Measurements from ENCODE around the gene ANKRD40.
"Not testable (repeated sequence)": the region's sequence is repeated elsewhere in the genome, so short reads cannot be mapped to it uniquely, and the experiment has no call there.

The ANKRD40 gene

DNA sequence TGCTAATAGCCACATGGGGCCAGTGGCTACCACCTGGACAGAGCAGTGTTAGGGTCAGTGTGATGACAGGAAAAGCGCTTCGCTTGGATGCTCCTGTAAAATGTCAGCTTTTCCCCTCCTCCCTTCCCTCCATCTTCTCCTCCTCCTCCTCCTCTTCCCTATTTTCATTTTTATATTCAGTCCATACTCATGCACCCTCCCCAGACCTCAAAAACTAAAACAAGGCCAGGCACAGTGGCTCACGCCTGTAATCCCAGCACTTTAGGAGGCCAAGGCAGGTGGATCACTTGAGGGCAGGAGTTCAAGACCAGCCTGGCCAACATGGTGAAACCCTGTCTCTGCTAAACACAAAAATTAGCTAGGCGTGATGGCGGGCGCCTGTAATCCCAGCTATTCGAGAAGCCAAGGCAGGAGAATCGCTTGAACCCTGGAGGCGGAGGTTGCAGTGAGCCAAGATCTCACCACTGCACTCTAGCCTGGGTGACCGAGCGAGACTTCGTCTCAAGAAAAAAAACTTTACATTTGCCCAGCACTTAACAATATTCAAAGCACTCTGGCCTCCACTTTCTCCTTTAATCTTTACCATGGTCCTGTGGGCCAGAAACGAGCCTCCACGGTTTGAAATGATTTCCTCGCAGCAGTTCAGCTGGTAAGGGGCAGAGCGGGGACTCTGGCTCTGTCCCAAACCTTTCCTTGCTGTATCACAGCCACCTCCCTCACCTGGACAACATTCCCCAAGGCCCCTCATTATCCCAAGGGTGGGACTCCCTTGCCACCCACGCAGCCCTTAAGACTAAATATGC is 21.8 kb downstream of the ANKRD40 start:
- DNase-seq = no peak

DNA sequence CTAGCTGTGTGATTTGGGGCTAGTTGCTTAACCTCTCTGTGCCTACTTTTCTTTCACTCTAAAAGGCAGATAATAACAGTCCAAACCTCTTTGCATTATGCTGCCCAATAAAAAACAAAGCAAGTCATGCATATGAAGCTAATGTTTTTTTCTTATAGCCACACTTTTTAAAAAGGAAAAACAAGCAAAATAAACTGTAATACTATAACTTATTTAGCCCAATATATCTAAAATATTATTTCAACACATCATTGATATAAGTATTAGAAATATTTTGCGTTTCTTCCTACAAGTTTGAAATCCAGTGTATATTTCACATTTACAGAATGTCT is 22.4 kb downstream of the ANKRD40 start:
- DNase-seq = no peak

DNA sequence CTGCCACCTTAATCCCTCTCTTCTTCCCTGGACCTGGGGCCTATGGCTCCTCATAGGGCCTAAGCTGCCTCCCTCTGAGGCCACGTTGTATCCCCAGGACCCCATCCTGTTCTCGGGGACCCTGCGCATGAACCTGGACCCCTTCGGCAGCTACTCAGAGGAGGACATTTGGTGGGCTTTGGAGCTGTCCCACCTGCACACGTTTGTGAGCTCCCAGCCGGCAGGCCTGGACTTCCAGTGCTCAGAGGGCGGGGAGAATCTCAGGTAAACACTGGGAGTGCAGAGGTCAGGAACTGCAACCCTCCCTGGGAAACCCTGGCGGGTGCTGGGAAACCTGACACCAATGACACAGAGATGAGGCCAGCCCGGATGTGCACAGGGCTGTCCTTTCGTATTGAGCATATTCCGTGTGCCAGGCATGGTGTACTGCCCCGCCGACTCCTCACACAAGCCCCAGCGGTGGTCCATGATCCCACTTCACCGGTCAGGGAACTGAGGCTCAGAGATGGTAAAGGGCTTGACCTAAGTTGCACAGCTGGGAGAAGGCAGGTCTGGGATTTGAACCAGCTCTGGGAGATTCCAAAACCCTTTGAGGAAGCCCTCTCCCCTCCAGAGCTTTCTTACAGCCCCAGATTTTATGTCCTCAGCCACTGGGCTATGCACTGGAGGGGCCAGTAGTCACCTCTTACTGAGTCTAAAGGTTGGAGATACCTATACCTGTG is 22.9 kb downstream of the ANKRD40 start:
- DNase-seq = no peak

DNA sequence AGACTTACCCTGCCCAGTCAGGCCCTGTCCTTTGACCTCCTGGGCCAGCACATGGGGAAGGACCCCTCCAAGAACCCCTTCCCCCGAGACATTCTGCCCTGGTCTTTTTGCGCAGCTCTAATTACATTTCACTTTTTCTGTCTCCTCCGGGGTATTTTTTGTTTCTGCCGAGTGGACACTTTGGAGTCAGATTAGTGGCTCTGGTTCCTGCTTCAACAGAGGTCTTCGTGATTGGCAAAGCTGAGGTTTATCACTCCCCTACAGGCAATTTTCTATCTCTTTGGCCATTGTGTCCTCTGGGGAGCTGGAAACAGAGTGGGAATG is 23.5 kb downstream of the ANKRD40 start:
- no peak for DNase-seq

DNA sequence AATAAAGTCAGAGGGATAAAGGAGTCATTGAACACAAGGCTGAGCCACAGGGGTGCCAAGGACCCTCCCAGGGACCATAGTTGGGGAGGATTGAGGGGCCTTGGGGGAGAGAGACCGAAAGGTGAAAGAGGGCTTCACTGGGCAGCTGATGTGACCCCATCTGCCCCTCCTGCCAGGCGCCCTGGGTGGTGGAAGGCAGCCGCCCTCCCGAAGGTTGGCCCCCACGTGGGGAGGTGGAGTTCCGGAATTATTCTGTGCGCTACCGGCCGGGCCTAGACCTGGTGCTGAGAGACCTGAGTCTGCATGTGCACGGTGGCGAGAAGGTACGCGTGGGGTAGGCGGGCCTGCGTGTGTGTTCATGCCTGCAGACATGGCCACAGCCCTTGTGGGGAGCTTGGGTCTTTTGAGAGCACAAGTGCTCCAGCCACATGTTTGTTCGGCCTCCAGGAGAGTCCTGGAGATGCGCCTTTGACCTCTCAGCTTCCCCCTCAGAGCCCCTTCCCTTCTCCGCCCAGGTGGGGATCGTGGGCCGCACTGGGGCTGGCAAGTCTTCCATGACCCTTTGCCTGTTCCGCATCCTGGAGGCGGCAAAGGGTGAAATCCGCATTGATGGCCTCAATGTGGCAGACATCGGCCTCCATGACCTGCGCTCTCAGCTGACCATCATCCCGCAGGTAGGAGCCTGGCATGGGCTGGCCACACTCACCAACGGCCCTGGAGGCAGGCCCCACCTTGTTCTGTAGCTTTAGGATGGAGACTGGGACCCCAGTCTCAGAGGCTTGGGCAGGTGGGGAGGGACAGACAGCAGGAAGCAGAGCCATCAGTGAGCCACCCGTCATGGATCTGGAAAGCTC is 24.1 kb downstream of the ANKRD40 start:
- no peak for DNase-seq

DNA sequence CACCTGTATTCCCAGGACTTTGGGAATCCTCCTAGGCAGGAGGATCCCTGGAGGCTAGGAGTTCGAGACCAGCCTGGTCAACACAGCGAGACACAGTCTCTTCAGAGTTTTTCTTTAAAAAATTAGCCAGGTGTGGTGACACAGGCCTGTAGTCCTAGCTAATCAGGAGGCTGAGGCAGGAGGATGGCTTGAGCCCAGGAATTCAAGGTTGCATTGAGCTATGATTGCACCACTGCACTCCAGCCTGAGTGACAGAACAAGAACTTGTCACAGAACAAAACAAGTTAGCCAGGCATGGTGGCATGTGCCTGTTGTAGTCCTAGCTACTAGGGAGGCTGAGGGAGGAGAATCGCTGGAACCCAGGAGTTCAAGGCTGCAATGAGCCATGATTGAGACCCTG is 24.8 kb downstream of the ANKRD40 start:
- no peak for DNase-seq

DNA sequence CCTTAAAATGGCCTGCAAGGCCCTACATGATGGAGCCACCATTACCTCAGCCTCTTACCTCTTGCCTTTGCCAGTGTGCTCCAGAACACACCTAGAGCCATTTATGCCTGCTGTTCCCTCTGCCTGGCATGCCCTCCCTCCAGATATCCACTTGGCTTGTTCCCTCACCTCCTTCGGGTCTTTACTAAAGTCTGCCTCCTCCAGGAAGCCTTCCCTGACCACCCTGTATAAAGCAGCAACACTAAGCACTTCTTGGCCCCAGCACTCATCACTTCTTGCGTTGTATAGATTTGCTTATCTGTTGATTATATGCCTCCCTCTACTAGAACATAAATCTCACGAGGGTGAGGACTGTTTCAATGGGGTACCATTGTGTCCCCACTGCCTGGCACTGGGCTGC is 25.3 kb downstream of the ANKRD40 start:
- no peak for DNase-seq

DNA sequence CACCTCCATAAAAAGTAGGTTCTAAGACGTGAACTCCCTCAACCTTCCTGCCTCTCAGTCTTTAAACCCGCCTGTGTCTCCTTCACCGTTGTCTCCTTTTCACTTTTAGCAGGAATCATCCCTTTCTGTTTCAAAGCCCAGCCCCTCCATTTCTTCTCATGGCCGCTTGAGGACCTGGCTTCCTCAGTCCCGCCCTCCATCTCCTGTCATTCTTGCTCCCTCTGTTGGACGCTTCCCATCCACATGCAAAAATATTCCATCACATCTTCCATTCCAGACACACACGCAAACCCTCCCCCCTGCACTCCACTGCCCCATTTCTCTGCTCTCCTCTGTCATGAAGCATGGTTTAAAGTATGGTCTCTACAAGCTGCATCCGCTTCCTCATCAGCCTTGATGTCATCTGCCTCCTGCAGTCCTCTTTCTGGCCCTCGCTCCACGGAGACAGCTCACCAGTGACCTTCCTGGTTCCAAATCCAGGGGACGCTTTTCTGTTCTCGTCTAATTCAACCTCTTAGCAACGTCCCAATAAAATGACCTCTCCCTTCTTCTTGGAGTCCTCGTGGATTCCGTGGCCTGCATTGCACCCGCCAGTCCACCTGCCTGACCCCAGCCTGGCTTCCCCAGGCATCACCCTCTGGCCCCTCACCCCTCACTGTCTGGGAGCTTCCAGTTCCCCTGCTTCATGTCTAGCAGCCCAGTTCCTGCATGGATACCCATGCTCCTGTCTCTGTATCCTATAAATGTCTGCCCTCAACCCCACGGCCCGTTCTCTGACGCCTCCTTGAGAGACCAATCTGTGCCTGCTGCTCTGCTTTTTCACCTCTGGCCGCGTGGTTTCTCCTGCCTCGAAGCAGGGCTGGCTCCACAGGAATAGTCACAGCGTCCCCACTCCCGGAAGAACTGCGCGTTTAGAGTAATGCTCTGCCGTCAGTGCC is 26.2 kb downstream of the ANKRD40 start:
- DNase-seq = no peak

DNA sequence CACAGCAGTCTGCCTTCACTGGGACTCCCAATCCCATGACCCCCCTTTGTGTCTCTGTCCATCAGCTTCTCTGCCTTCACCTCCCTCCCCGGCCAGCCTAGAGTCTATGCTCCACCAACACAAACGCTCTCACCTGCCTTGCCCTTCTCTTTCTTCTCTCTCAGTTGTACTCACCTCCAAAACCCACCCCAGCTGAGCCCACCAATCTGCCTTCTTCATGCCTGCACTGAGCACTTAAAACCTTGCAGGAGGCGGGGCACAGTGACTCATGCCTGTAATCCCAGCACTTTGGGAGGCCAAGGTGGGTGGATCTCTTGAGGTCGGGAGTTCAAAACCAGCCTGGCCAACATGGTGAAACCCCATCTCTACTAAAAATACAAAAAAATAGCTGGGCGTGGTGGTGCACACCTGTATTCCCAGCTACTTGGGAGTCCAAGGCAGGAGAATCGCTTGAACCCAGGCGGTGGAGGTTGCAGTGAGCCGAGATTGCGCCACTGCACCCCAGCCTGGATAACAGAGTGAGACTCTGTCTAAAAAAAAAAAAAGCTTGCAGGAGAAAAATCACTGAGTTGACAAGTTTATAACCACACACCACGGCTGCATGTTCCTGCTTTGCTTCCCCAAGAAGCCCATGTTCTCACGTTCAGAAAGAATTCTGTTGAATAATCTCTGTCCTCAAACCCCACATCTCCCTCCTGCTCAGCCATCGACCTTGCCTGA is 27.0 kb downstream of the ANKRD40 start:
- not testable (repeated sequence) for DNase-seq

DNA sequence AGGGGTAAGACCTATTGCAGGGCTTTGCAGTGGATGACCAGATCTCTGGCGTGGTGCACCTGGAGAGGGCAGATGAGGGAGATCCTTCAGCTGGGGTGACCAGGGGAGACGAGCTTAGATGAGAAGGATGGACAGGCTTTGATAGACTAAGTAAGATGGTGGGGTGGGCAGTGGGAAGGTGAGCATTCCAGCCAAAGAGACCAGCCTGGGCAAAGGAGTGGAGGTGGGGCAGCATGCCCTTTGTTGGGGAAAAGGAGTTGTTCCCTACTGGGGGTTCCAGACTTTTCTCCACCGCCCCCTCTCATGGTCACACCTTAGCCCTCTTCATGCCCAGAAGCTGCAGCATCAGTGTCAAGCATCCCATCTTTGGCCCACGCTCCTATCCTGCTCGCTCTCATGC is 27.6 kb downstream of the ANKRD40 start:
- DNase-seq = no peak

DNA sequence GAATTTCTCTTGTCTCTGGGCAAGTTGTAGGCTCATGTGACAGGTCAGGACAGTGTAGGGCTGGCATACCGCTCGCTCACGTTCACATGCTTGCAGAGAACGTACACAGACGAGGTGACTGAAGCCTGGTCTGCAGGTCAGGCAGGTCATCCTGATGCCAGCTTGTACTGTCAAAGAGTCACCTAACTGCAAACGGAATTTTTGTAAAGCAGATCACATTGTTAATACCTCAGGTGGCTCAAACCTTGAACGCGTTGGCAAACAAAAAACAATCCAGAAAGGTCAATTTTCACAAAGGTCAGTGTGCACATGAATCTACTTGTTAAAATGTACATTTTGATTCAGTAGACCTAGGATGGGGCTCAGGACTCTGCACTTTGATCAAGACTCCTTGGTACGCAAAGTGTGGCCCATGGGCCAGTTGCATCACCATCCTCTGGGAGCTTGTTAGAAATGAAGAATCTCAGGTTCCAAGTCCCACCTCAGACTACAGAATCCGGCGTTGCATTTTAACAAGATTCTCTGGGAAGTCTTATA is 28.6 kb downstream of the ANKRD40 start:
- DNase-seq = no peak

DNA sequence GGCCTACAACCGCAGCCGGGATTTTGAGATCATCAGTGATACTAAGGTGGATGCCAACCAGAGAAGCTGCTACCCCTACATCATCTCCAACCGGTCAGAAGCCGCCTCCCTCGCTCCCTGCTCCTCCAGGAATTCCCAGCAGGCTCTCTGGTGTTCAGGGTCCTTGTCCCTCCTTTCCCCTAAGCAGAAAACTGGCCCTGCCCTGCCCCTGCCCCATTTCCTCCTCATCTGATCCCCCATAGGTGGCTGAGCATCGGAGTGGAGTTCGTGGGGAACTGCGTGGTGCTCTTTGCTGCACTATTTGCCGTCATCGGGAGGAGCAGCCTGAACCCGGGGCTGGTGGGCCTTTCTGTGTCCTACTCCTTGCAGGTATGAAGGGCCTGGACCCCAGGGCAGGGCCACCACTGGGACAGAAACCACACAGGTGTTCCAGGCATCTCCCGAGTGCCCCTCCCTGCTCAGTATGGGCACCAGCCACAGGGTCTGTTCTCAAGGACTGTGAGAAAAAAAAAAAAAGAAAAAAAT is 29.8 kb downstream of the ANKRD40 start:
- no peak for DNase-seq

DNA sequence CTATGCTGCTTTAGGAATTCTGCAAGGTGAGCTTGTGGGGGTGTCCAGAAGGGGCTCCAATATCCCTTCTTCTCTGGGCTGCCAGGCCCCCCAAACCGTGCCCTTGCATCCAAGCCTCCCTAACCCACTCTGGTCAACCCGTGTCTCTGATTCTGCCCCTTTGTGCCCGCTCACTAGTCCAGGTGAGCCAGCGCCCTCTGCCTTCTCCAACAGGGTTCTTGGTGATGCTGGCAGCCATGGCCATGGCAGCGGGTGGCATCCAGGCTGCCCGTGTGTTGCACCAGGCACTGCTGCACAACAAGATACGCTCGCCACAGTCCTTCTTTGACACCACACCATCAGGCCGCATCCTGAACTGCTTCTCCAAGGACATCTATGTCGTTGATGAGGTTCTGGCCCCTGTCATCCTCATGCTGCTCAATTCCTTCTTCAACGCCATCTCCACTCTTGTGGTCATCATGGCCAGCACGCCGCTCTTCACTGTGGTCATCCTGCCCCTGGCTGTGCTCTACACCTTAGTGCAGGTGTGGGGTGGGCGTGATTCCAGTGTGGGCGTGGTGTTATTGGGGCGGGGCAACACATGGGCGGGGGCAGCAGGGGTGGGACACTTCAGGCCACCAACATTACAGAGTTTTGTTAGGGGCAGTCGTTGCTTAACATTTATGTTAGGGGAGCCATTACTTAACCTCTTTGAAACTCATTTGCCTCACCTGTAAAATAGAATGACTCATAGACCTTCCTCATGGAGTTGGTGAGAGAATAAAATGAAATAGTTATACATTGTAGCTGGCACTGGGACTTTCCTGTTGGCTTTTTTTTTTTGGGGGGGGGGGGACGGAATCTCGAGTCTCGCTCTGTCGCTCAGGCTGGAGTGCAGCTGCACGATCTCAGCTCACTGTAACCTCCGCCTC is 31.4 kb downstream of the ANKRD40 start:
- no peak for DNase-seq

DNA sequence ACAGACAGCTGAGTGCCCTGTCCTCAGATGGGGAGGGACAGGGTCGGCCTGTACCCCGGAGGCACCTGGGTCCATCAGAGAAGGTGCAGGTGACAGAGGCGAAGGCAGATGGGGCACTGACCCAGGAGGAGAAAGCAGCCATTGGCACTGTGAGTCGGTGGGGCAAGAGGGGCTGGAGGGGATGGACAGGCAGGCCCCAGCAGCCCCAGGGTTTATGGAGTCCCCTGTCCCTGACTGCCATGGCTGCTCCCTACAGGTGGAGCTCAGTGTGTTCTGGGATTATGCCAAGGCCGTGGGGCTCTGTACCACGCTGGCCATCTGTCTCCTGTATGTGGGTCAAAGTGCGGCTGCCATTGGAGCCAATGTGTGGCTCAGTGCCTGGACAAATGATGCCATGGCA is 32.1 kb downstream of the ANKRD40 start:
- DNase-seq = no peak

DNA sequence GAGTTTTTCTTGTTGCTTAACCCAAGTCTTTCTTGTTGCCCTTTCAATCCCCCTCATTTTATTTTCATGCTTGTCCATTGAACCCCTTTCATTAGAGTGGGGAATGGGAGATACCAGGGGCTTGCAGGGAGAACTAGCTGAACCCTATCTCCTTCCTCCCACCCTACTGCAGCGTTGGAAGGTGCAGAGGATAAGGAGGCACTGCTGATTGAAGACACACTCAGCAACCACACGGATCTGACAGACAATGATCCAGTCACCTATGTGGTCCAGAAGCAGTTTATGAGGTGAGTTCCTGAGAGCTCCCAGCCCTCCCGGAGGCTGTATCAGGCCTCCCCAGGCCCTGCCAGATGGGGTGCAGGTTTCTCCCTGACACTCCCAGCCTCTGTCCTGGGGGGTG is 32.5 kb downstream of the ANKRD40 start:
- no peak for DNase-seq

DNA sequence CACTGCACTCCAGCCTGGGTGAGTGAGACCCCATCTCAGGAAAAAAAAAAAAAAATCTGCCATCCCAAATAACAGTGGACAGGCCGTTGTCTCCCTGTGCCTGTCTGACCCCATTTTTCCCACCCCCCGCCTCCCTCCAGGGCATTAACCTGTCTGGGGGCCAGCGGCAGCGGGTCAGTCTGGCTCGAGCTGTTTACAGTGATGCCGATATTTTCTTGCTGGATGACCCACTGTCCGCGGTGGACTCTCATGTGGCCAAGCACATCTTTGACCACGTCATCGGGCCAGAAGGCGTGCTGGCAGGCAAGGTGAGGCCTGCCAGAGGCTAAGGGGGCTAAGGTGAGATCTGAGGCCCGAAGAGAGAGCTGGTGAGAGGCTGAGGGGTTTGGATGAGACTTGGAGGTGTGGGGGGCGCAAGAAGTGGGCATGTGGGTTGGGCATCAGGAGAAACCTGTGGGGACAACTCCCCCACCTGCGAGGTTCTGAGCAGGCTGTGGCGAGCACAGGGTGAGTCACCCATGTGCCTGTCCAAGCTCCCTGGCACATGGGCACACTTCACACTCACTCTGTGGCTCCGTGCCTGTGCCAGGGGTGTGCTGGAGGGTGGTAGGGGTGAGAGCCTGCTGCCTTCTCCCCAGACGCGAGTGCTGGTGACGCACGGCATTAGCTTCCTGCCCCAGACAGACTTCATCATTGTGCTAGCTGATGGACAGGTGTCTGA is 34.7 kb downstream of the ANKRD40 start:
- no peak for DNase-seq

DNA sequence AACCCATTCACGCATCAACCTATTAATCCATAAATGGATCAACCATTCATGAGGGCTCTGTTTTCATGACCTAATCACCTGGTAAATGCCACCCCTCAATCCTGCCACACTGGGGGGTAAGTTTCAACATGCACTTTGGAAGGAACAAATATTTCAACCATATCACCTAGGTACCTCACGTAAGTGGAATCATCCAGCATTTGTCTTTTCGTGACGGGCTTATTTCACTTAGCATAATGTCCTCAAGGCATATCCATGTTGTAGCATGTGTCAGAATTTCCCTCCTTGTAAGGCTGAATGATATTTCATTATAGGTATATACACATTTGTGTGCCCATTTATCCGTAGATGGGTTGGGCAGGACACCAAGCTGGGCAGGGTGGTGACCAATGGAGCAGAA is 35.6 kb downstream of the ANKRD40 start:
- no peak for DNase-seq

DNA sequence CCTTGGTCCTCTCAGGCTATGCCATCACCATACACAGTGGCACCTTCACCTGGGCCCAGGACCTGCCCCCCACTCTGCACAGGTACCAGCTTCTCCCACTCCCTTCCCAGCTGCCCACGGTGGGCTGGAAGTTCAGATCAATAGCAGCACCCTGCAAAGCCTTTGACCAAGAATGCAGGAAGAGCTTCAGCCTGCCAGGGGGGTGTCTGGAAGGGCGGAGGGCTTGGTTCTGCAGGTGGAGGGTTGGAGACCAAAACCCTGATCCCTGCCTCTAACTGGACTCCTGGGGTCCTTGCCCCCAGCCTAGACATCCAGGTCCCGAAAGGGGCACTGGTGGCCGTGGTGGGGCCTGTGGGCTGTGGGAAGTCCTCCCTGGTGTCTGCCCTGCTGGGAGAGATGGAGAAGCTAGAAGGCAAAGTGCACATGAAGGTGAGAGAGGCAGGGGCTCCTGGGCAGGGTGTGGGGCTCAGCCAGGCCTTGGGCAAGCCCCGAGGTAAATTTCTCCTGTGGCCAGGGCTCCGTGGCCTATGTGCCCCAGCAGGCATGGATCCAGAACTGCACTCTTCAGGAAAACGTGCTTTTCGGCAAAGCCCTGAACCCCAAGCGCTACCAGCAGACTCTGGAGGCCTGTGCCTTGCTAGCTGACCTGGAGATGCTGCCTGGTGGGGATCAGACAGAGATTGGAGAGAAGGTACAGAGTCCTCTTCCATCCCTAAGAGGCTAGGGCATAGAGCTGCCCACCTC is 38.7 kb downstream of the ANKRD40 start:
- DNase-seq = no peak
